NCI-H128 (cell line): Measurements from ENCODE around the gene YBX1.
"Not testable (repeated sequence)": the region's sequence is repeated elsewhere in the genome, so short reads cannot be mapped to it uniquely, and the experiment has no call there.

Experiments used
- DNase-seq: peaks from one replicate; lab custom pipeline; 2025; ENCODE audit not compliant: unreplicated experiment; lab: John Stamatoyannopoulos, UW

The YBX1 gene

DNA sequence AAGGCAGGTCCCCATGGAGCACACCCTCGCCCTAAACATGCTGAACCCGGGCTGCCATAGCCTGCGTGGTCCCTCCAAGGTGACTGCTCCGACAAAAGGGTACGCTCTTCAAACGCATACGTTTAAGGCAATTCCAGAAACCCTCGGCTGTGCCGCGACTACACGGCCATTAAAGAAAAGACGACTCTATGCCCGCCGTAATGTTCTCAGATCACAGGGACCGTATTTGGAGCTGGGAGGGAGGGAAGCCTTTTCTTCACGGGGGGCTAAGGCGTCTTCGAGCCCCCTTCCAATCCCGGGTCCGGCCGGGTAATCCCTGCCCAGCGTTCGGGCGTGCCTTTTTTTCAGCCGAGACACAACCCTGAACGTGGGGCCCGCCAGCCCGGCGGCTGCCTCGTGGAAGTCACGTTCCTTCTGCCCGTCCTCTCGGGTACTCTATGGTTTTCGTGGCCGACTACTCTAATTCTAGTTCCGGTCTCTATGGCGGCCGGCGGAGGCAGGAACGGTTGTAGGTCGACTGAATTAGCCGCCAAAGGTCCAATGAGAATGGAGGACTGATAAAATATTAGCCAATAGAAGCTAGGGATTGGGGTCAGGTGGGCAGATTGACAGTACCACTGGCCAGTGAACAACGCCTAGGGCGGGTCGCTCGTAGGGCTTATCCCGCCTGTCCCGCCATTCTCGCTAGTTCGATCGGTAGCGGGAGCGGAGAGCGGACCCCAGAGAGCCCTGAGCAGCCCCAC is at the start of gene YBX1:
YBX1 (plus strand) TSS at position 678 of the 743 bp plus-strand sequence. CDS start 148 bp downstream, outside the sequence.
- peak; percentile 99 for DNase-seq

DNA sequence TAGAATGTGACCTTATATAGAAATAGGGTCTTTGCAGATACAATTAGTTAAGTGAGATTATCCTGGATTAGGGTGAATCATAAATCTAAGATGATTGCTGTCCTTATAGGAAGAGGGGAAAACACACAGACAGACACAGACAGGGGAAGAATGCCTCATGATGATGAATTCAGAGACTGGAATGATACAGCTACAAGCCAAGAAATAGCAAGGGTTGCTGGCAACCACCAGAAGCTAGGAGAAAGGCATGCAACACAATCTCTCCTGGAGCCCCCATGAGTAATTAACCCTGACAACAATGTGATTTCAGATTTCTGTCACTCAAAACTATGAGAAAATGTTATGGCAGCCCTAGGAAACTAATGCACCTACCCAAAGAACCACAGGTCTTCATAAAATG is 43.1 kb upstream of the YBX1 start:
- DNase-seq = no peak

DNA sequence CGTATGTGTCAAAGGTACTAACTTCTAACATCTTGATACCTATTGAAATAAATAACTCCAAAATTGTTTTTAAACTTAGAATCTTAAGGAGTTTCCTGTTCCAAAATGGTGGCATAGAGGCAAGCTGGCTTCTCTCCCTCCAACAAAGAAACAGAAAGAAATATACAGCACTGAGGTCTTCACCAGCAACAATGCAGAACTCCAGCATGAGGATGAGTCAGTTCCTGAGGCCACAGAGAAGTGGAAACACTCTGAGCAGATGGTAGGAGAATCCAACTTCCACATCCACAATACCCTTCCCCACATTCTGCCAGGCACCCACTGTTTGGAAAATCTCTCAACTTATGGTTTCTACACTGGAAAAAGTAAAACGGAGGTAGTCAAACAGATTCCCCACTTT is 36.2 kb upstream of the YBX1 start:
- no peak for DNase-seq

DNA sequence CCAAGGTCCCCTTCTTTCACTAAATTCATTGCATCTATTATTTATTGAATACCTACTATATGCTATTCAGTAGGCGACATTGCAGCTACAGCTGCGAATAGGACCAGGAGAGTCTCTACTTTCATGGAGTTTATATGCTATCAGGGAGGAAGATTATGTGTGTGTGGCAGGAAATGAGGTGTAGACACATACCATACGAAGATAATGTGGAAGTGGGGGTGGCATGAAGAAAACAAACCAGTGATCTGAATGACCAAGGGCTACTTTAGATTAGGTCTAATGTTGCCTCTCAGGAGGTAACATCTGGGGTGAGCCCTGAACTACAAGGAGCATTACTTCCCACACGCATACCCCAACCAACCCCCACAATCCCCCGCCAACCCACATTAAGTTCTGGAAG is 25.0 kb upstream of the YBX1 start:
- DNase-seq = no peak

DNA sequence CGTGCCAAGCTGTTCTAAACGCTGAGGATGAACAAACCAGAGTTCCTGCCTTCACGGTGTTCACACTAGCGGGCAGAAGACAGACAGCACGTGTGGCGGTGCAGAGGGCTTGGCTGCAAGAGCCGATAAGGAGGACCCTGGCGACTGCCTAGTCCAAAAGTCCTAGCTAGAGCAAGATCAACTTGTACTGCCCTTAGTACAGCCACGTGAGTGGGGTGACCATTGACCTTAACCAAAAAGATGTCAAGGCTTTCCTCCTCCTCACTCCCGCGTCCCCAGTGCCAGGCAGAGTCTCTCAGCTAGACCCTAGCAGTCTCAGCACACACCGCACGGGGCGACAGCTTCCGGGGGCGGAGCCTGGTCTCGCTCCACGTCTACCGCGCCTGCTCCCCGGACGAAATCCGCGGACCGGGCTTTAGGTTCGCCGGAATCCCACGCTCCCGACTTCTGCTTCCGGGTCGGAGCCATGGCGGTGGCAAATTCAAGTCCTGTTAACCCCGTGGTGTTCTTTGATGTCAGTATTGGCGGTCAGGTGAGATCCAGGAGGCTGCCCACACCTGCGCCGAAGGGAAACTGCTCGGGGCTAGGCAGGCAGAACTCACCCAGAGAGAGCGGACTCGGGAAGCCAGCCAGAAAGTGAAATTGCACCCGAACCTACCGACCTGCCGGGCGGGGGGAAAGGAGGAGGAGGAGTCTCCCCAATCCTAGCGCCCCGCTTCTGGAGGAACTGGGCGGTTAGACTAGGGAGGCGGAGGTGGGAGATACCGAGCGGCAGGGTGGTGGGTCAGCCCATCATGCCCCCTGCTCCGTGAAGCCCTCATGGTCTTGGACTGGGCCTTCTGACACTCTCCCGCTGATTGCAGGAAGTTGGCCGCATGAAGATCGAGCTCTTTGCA is 24.0 kb upstream of the YBX1 start, which contains the start of gene PPIH:
PPIH (plus strand) TSS at position 443 of the 896 bp plus-strand sequence; CDS start at position 467, 24 bp downstream.
- DNase-seq = peak; percentile 94

DNA sequence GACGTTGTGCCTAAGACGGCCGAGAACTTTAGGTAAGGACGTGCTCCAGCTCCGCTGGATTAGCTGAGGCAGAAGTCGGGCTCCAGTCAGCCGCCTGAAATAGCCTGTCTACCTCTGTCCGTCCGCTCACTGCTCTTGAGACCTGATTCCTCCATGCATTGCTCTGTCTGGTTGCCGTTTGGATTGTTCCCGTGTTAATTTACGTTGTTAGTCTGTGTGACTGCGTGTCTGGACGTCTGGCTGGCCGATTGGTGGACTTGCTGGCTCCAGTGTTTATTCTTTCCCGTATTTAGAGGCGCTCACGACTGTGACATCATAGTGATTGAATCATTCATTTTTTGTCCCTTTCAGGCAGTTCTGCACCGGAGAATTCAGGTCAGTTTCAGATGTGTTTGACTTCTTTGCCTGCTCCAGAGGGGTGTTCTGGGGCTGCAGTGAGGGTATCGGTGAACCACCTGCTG is 23.3 kb upstream of the YBX1 start:
- no peak for DNase-seq

DNA sequence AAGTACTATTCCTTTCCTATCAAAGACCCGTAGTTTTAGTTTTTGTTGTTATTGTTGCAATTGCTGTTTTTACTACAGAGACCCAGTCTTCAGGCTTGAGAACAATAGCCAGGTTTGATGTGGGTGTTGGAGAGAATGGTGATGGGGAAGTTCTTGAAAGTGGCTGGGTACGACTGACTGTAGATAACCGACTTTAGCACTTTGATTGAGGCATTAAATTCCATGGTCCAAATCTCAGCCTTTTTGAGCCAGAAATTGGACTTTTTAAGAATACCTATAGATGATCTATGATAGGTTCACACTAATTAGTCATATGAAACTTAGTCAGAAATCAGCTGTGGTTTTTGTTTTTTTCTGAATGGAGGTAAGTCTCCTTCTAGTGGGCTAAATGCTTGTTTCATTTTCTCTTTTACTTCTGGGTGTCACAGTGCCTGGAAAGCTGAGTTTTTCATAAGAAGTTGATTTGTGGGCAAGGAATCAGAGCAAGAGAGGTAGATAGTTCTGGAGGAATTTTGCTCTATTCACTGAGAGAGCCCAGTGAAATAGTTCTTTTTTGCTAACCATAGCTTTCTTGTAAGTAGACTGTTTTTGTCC is 21.2 kb upstream of the YBX1 start:
- DNase-seq = no peak

DNA sequence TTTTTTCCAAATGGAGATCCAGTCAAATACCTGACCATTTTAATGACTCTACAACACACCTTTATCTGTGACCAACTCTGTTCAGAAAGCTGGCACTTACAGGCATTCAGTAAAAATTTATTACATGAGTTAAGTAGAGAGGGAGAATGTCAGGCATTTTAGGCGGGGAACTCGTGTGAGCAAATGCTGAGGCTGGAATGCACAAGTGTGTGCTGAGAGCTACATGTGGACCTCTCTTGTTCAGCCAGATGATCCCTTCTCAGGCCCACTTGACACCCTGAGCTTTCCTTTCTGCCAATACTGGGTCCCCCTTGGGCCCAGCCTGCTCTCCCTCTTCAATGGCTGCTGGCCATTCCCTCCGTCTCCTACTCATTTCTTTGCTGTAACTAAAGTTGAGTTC is 12.3 kb upstream of the YBX1 start:
- DNase-seq = no peak

DNA sequence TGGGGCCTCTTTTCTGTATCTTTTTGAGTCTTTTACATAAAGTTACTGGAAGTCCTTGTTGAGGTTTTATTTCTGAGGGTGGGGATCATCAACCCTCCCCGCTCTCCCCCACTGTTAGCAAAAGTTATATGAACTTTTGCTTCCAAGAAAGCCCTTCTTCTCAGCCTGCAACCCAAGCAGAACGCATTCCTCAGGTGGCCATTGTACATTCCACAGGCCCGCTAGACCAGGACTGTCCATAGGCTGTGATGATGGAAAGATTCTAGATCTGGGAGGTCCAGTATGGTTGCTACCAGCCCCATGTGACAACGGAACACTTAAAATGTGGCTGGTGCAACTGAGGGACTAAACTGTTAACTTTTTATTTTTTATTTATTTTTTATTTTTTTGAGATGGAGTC is 11.8 kb upstream of the YBX1 start:
- DNase-seq = no peak

DNA sequence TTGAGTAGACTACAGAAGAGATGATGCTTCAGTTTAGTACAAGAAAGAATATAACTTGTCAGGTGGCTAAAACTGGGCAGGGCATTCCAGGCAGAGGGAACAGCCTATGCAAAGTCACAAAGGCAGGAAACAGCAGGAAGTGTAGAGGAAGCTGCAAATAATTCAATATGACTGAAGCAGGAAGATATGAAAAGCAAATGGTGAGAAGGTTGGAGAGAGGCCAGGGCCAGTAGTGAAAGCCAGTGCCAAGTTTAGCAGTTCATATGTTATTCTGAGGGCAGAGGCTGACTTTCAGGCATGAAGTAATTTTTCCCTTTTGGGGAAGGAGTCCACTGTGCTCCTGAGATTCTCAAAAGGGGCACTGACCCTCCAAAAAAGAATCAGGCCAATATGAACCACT is 8.0 kb upstream of the YBX1 start:
- no peak for DNase-seq

DNA sequence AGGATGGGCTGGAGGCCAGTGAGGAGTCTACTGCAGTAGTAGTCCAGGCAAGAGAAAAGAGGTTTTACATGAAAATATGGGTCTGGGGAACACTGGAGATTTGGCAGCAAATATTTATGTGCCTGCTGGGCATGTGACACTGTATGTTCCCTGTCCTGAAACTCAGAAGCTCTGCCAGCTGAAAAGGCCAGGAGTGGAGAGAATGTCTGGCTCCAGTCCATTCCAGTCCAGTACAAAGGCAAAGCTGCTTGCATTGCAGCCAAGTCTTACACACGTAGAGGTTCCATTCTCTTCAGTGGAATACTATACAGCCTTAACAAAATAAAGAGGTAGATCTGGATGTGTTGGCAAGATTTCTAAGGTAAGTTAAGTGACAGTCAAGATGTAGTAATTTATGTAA is 7.5 kb upstream of the YBX1 start:
- no peak for DNase-seq

DNA sequence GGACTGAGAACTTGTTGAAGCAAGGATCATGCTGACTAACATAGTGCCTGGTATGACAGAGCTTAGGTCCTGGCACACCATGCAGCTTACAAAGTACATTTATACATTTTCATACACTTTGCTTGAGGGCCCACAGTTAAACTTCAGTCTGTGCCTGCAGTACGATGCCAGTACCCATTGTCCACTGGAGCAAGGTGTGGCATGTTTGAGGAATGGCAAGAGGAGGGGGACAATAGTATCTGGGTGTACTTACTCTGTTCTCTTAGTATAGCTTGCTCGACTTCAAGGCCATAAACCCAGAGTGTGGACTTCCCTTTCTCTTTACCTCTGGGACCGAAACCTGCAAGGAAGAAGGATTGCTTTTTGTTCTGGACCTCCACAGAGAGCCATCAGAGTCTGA is 6.8 kb upstream of the YBX1 start:
- no peak for DNase-seq

DNA sequence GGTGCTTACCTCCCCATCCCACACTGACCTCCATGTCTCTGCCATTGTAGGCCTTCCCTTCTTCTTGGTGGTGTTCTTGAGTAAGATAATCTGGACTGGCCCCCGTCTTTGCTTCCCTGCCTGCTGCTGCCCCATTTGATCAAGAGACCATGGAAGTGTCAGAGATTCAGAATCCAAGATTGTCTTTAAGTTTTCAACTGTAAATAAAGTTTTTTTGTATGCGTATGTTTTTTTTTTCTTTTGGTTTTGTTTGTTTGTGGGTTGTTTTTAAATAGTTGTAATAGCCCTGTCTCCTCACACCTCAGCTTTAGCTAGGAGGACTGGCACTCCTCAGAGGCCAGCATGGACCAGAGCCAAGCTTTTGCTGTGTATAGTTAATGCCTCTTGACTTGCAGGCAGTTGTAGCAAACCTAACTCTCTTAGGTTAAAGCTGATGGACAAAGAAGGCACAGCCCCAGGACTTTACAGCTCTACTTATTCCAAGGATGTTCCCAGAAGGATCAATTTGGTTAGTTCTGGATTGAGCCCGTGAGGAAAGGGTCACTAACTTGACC is 5.6 kb upstream of the YBX1 start:
- DNase-seq = no peak

DNA sequence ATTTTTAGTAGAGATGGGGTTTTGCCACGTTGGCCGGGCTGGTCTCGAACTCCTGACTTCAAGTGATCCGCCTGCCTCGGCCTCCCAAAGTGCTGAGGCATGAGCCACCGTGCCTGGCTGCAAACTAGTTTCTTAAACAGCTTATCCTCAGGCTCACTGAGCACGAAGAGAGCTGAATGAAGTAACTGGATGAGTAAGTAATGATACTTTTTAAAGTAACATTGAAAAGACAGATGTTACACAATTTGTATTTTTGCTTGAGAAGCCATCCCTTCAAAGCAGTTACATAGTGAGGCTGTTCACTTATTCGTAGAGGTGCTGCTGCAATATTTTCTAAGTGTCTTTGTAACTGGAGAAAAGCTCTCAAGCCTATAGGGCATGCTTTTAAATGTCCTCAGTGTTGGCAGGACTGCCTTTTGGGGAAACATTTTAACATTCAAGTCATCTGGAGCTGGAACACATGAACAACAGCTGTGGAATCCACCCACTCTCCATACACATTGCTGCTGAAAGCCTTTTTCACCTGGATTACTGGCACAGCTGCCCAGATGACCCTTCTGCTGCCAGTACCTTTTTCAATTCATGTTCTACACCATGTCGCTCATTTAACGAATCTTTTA is 2.7 kb upstream of the YBX1 start:
- no peak for DNase-seq

DNA sequence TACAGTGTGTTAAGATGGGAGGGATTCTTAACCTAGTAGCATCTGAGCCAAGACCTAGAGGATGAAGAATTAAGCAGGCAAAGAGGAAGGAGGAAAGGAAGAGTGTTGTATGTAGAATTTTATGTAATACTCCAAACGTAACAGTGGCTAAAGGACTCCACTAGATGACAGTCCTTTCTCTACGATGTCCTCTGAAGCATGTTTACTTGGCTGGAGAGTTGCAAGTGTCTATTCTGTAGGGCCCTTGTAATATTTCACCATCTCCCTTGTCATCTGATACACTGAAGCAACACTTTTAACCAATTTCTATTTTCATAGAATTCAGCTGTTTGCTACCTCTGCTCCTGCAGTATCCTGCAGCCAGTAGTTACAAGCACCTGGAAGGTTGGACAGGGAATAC is 2.2 kb upstream of the YBX1 start:
- DNase-seq = no peak

DNA sequence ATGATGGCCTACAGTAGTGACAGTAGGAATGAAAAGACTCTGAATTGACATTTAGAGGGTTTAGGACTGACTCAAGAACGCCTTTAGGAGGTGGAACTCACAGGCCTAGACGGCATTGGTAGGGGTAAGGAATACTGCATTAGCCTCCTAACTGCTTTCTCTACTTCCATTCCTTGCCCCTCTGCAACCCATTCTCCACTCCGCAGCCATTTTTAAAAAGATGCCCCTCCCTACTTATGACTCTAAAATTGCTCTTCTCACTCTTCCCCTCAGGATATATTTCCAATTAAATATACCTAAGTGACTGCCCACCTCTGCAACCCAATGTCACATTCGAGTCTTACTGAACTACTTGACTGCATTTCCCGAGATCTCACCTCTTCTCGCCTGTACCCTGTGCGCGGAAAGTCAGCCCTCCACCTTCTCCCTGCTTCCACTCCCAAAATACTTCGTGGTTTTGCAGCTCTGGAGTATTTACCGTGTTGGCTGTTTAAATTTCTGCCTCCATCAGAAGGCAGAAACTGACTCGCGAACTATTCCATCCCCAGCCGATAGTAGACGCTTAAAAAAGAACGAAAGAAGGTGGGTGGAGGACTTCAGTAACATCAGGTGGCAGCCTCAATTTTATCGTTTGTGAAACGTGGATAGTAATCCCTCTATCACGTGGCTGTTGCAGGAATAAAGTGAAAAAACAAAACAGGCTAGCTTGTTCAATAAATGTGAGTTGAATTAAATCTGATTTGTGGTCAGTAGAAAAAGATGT is 1.1 kb upstream of the YBX1 start:
- no peak for DNase-seq

DNA sequence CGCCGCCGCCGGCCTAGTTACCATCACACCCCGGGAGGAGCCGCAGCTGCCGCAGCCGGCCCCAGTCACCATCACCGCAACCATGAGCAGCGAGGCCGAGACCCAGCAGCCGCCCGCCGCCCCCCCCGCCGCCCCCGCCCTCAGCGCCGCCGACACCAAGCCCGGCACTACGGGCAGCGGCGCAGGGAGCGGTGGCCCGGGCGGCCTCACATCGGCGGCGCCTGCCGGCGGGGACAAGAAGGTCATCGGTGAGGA is 193 bp downstream of the YBX1 start:
- DNase-seq = not testable (repeated sequence)

DNA sequence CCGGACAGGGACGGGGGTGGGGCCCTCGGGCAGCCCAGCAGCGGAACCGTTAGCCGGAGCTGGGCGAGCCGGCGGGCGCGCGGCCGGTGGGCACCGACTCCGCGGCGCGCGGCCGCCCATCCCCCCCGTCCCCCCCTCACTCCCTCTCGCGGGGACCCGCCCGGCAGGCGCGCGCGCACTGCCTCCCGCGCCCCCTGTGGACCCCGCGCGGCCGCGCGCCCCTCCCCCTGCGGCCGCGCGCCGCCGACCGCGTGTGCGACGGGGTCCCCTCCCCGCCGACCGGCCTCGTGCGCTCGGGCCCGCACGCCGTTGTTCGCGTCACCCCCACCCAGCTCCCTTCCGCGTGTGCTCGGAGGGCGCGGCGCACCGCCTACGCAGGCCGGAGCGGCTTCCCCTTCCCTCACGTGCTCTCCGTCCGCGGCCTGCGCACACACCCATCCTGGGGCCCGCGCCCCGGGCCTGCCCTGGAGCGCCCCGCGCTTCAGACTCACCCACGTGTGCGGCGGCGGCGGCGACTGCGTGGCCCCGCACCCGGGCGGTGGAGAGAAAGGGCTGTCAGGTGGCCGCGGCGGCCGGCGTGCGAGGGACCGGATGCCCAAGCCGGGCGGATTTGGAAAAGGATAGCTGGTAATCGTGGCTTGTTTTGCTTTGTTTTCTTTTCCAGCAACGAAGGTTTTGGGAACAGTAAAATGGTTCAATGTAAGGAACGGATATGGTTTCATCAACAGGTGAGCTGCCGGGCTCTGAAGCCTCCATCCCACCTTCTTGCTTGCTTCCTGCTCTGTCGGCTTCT is 717 bp downstream of the YBX1 start:
- DNase-seq = no peak

DNA sequence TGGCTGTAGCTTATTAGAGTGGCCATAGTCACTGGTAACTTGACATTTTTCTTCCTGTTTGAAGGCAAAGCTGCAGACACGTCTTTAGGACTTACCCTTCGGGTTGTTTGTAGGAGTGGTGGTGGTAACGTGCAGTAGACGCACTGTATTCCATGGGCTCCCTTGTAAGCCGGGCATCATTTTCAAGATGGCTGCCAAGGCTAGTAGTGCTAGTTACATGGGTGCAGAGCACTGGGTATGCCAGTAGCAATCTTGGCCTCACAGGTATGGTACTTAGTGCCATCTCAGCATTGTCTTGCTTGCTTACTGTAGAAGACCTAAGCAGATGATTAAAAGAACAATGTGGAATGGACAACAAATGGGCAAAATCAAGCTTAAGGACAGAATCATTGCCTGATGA is 1.9 kb downstream of the YBX1 start:
- no peak for DNase-seq

DNA sequence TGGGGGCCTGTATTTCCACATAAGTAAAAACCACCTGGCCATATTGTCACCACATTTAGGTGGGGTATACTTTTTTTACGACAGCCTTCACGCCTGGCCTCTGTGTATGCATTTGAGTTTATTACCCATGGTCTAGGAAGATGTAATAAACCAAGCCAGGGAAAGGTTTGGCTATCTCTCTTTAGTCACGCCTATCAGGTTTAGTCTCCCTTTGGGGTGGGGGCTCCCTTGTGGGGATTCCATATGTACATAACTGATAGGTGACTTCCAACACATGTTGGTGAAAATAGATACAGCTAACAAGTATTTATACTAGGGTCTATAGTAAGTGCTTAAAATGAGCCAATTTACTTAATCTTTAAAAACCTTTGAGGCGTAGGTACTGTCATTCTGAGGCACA is 4.2 kb downstream of the YBX1 start:
- DNase-seq = no peak
